ENCODE measurements around the gene HSD17B12. TPM values are rescaled to one million over a fixed set of nuclear protein-coding genes. Genes with fewer than 3 reads are reported as not detected.

The HSD17B12 gene
- total and polyA plus RNA-seq, 2 of the 8 experiments (the other 6 are each of a cell fraction or from before 2014, with no cell fraction given): 46.0 to 121 TPM

DNA sequence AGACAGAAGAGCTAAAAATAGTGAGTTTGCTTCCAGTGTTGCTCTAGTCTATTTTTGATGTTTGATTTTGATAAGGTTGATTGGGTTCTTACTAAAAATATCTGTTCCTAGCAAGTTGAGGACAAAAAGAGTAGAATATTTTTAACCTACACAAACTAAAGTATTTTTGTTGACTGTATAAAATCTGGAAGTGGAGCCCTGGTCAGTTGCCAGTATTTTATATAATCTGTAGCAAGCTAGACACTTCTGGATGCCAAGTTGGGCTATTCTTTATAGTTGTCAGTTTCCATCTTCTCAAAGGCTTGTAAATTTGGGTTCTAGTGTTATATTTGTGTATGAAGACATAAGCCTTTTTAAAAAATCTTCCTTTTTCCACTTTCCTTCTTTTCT, 56.7 kb downstream of the HSD17B12 start:
- H3K9ac ChIP-seq (replicated peaks in 1 of 4; ENCODE audit: extremely low read depth in 1 of 4, low read depth in 3 of 4, low read length in 3 of 4): no peak overlapping the region
- FAIRE-seq: no peak

More for the DNA sequence above, 56.7 kb downstream of the HSD17B12 start:
- Histone ChIP-seq H3K18ac (ENCODE audit: extremely low read depth, low read length) (no peak overlapping the region), H2BK15ac (ENCODE audit: low read length) (no peak overlapping the region), H2AFZ (ENCODE audit: low read length) (no peak overlapping the region), H2AK5ac (ENCODE audit: low read depth, low read length) (no peak overlapping the region), H3K27ac (ENCODE audit: low read depth, low read length) (no peak overlapping the region), H2BK120ac (replicated peaks; ENCODE audit: low read depth, low read length) (no peak overlapping the region), H3K14ac (ENCODE audit: insufficient read length) (no peak overlapping the region), H3K36me3 (ENCODE audit: control insufficient read depth in 2 of 4, insufficient read depth in 4 of 4, low read length in 3 of 4) (peaks cover 0 to 3% (median 0%) of the 10 kb centered on the region in 4 experiments; a peak in 1 of 8 replicates), H2BK20ac (ENCODE audit: low read length) (no peak overlapping the region), H3K4me2 (ENCODE audit: insufficient read depth in 1 of 2, low read depth in 2 of 2, low read length in 2 of 2) (no peak overlapping the region), H4K20me1 (replicated peaks in 1 of 2; ENCODE audit: control insufficient read depth in 1 of 2, insufficient read depth in 2 of 2, low read length in 2 of 2) (peaks cover 2 to 10% of the 10 kb centered on the region in 2 experiments), H4K5ac (ENCODE audit: insufficient read length, low read depth, low read length) (no peak overlapping the region), H2BK12ac (ENCODE audit: low read depth, low read length) (no peak overlapping the region), H3K79me1 (ENCODE audit: low read depth, low read length) (peaks cover 4% of the 10 kb centered on the region), H3K79me2 (ENCODE audit: control insufficient read depth in 1 of 2, insufficient read depth in 2 of 2, low read length in 2 of 2) (peaks cover 3 to 85% of the 10 kb centered on the region in 2 experiments; a peak in 2 of 4 replicates), H3K27me3 (replicated peaks in 1 of 4; ENCODE audit: control insufficient read depth in 3 of 4, extremely low read depth in 1 of 4, insufficient read depth in 3 of 4, low read length in 3 of 4) (no peaks in the 10 kb centered on the region), H3K4me1 (replicated peaks in 1 of 4; ENCODE audit: control insufficient read depth in 3 of 4, insufficient read depth in 4 of 4, low read length in 3 of 4) (peaks cover 0 to 9% (median 6%) of the 10 kb centered on the region in 4 experiments; a peak in 5 of 7 replicates), H3K4me3 (ENCODE audit: extremely low read depth in 1 of 4, insufficient read depth in 2 of 4, low read depth in 3 of 4, low read length in 4 of 4) (no peak overlapping the region), H3K4ac (replicated peaks; ENCODE audit: insufficient read length, low read depth, low read length) (no peak overlapping the region), H3K9me3 (ENCODE audit: insufficient read depth in 2 of 2, low read depth in 1 of 2, low read length in 1 of 2) (no peaks in the 10 kb centered on the region), H3K23me2 (ENCODE audit: low read depth, low read length) (no peaks in the 10 kb centered on the region), H3K56ac (replicated peaks; ENCODE audit: insufficient read length, low read depth, low read length) (no peak overlapping the region), H4K91ac (replicated peaks; ENCODE audit: insufficient read length, low read length) (no peak overlapping the region), H4K8ac (ENCODE audit: extremely low read depth, insufficient read depth, low read length) (no peak overlapping the region), H2BK5ac (ENCODE audit: low read depth, low read length) (no peak overlapping the region), H3K23ac (ENCODE audit: insufficient read length) (no peak overlapping the region)
- TF ChIP-seq POU5F1 (IDR thresholded peaks at IDR 0.05; ENCODE audit: low read depth, low read length) (no peak), RNF2 (IDR thresholded peaks at IDR 0.05; ENCODE audit: borderline replicate concordance, low read depth, low read length, missing control alignments, poor library complexity, severe bottlenecking) (no peak), FOSL1 (IDR thresholded peaks at IDR 0.05; ENCODE audit: insufficient read depth, low read depth, low read length) (no peak), CBX5 (IDR thresholded peaks at IDR 0.05; ENCODE audit: low read depth, low read length) (no peak), GABPA (IDR thresholded peaks at IDR 0.05; ENCODE audit: borderline replicate concordance, insufficient read depth, low read length) (no peak), JUND (IDR thresholded peaks at IDR 0.05; ENCODE audit: low read length) (no peak), SAP30 (IDR thresholded peaks at IDR 0.05; ENCODE audit: insufficient read depth, insufficient replicate concordance, low read length) (no peak), USF2 (IDR thresholded peaks at IDR 0.05; ENCODE audit: low read length) (no peak), POLR2A (IDR thresholded peaks at IDR 0.05; ENCODE audit: control extremely low read depth in 1 of 2, low read depth in 2 of 2, low read length in 2 of 2) (no peak), HDAC2 (IDR thresholded peaks at IDR 0.05; ENCODE audit: borderline replicate concordance in 1 of 2, low read depth in 2 of 2, low read length in 2 of 2) (no peak)
- DNase-seq (ENCODE audit: low read depth in 1 of 2, low spot score in 2 of 2): no peak
- ChIA-PET CTCF (ENCODE audit: partially characterized antibody) (interaction anchor here (1.0 to 1.6 kb wide), 4 partner anchors 12 to 162 kb away, joined by 3 to 7 read pairs (median 4); no protein-coding TSS in a partner anchor), POLR2A (ENCODE audit: partially characterized antibody) (interaction anchor here (1.3 kb wide), 1 partner anchor 57 kb away, joined by 6 read pairs; the partner anchor contains the start of gene HSD17B12)

All from H1 (cell line).